ENCODE data around the gene WDR83. TPM values are rescaled to one million over a fixed set of nuclear protein-coding genes. Genes with fewer than 3 reads are reported as not detected.

The WDR83 gene
- 6.7 TPM for total RNA-seq

GRCh38 chr19:12666265-12667048 lies at the start of gene WDR83, which contains the start of gene MAN2B1:
TSS of gene WDR83 (plus strand) at chr19:12666807. CDS start at chr19:12669791, 2,984 bp downstream.
TSS of gene MAN2B1 (minus strand) at chr19:12666742. CDS start at chr19:12666701, 41 bp downstream.

DNA sequence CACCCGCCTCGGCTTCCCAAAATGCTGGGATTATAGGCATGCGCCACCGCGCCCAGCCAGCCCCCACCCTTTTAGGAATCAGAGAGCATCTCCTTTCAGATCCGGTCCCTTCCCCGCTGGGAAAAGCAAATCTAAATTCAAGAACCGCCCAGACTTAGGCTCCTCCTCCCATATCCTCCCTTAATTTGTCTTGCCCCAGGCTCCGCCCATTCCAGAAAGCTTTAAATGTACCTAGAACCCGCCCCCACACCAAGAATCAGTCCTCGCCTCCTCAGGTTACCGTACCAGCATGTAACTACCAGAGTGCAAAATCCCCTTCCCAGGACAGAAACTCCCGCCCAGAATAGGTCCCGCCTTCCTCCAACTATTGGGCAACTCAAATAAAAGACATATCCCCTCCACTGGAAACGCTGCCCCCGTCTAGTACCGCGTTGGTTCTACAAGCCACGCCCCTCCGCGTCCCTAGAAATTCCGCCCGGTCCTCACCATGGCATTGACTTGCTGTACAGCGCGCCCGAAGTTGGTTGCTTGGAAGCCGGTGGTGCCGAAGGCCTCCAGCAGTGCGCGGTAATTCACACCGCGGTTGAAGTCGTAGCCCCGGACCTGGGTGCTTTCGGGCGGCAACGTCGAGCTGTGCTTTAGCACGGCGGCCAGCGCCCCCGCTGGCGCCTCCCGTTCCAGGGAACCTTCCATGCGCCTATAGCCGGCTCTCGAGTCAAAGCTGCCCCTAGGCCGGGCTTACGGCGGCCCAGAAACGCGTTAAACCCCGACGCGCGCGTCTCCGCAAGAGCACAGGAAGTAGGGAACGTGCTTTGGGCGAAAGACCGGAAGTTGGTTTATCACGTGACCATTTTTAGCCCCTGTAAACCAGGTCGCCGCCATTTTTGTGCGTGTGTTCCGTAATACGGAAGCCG lies 14.7 kb downstream of the WDR83 start, which contains the start of gene DHPS:
DHPS (minus strand) TSS at position 807 of the 914 bp plus-strand sequence; CDS start at position 693, 114 bp downstream.

GRCh38 chr19:12687496-12688196 lies 21.0 kb downstream of the WDR83 start, which contains the start of gene GNG14:
TSS of gene GNG14 (plus strand) at chr19:12687998. CDS start at chr19:12688049, 51 bp downstream.

DNA sequence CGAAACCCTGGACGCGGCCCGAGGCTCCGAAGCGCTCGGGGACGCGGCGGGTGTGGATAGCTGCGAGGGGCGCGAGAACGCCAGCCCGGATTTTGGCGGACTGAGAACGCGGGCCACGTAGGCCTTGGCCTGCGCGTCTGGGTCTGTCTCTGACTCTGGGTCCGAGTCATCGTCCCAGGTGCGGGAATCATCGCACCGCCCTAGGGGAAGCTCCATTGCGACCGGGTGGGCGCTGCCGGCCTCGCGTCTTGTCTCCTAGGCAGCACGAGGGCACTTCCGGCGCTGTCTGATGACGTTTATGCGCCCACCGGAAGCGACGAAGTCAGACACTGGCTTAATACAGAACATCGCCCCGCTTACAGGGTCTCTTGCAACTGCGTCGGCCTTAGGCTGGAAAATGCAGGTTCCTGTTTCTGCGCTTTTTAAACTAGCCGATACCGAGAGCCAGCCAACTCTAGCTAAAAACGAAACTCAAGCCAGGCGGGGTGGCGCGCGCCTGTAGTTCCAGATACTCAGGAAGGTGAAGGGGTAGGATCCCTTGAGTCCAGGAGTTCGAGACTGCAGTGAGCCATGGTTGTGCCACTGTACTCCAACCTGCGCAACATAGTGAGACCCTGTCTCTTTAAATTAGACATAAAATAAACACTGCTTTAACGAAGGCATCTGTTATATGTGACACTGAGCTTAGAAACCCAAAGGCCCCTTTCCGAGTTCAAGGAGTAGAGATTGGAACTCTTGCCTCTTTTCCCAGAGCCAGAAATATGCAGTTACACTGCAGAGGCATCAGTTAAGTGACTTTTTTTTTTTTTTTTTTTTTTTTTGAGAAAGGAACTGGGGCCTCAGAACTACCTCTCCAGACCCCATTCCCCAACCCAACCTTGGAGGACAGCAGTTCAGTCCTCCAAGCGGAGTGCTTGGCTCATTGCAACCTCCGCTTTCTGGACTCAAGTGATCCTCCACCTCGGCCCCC lies 30.0 kb downstream of the WDR83 start, which contains the start of gene FBXW9:
FBXW9 (minus strand) TSS at position 266 of the 970 bp plus-strand sequence; CDS start at position 216, 50 bp downstream.

GRCh38 chr19:12723641-12724426 lies 57.2 kb downstream of the WDR83 start, which contains the start of gene TNPO2:
TSS of gene TNPO2 (minus strand) at chr19:12723932. CDS start at chr19:12720977, 2,955 bp downstream.

Other genes with a start within 250 kb of the WDR83 start
- 16.2 TPM for gene ZNF443, start 225.8 kb upstream of the WDR83 start, total RNA-seq
- 20.2 TPM for gene ZNF709, start 182.0 kb upstream of the WDR83 start, total RNA-seq
- 33.2 TPM for gene ZNF564, start 115.3 kb upstream of the WDR83 start, total RNA-seq
- 15.2 TPM for gene ZNF490, start 56.0 kb upstream of the WDR83 start, total RNA-seq
- gene ZNF791, start 55.9 kb upstream of the WDR83 start, total RNA-seq, result 47.4 TPM
- gene MAN2B1, start 65 bp upstream of the WDR83 start, total RNA-seq, result 35.4 TPM
- gene DHPS, start 15.1 kb downstream of the WDR83 start, total RNA-seq, result 154 TPM
- not detected for gene GNG14, start 21.2 kb downstream of the WDR83 start, total RNA-seq
- gene FBXW9, start 29.8 kb downstream of the WDR83 start, total RNA-seq, result 7.8 TPM
- gene TNPO2, start 57.1 kb downstream of the WDR83 start, total RNA-seq, result 92.0 TPM
- gene TRIR, start 67.9 kb downstream of the WDR83 start, total RNA-seq, result 144 TPM
- gene GET3, start 70.7 kb downstream of the WDR83 start, total RNA-seq, result 49.4 TPM
- 0.55 TPM for gene BEST2, start 85.0 kb downstream of the WDR83 start, total RNA-seq
- 33.5 TPM for gene HOOK2, start 108.7 kb downstream of the WDR83 start, total RNA-seq
- 194 TPM for gene JUNB, start 124.7 kb downstream of the WDR83 start, total RNA-seq
- gene PRDX2, start 135.0 kb downstream of the WDR83 start, total RNA-seq, result 290 TPM
- gene THSD8, start 135.3 kb downstream of the WDR83 start, total RNA-seq, result not detected
- 20.2 TPM for gene RNASEH2A, start 139.8 kb downstream of the WDR83 start, total RNA-seq
- 8.6 TPM for gene RTBDN, start 167.8 kb downstream of the WDR83 start, total RNA-seq
- gene MAST1, start 171.7 kb downstream of the WDR83 start, total RNA-seq, result 23.3 TPM
- gene DNASE2, start 214.6 kb downstream of the WDR83 start, total RNA-seq, result 15.1 TPM
- 2.1 TPM for gene KLF1, start 220.4 kb downstream of the WDR83 start, total RNA-seq
- 59.3 TPM for gene GCDH, start 224.4 kb downstream of the WDR83 start, total RNA-seq

Data from camera-type eye (tissue), 1 donor.